Upper lobe of right lung (tissue), 1 donor: ENCODE measurements around the gene C18orf63. TPM values are rescaled to one million over a fixed set of nuclear protein-coding genes. Genes with fewer than 3 reads are reported as not detected.
"Not testable (repeated sequence)": the region's sequence is repeated elsewhere in the genome, so short reads cannot be mapped to it uniquely, and the experiment has no call there.

Source experiments
- ATAC-seq: fragments of 200-7000 bp; cut with Tn5 transposase; one replicate; pipeline ENCODE4 v1.9.1; 2020; ENCODE audit warnings: mild to moderate bottlenecking, moderate library complexity
- DNase-seq: peaks from one replicate; pipeline ENCODE4 v3.0.0-alpha.2; 2020
- H3K27ac ChIP-seq: fragments of 200-600 bp; one replicate; pipeline ENCODE4 v1.8.0; 2022
- H3K27me3 ChIP-seq: fragments of 200-600 bp; one replicate; pipeline ENCODE4 v1.8.0; 2022; ENCODE audit warnings: mild to moderate bottlenecking
- H3K36me3 ChIP-seq: fragments of 200-600 bp; one replicate; pipeline ENCODE4 v1.8.0; 2022
- H3K4me1 ChIP-seq: fragments of 200-600 bp; one replicate; pipeline ENCODE4 v1.8.0; 2022
- H3K4me3 ChIP-seq: fragments of 200-600 bp; one replicate; pipeline ENCODE4 v1.8.0; 2022; ENCODE audit warnings: mild to moderate bottlenecking
- H3K9me3 ChIP-seq: fragments of 200-600 bp; one replicate; pipeline ENCODE4 v1.8.0; 2022
- intact Hi-C: fragments of 100-400 bp; cut with DNase I; formaldehyde crosslinking; loops from one replicate; pipeline ENCODE4 v1.11.0; 2022
- total RNA-seq: library from RNA; stranded (reverse); fragmentation: NEBNext Ultra II Directional; extraction: Animal tissue kit (Norgen Biotek cat#: 25700); gene quantifications from one replicate; pipeline ENCODE4 v1.2.1, GENCODE V29; 2021
- TF ChIP-seq, protein P1 (sequence below): fragments of 200-600 bp; IDR thresholded peaks from one replicate; pipeline ENCODE4 v1.8.0; 2022; ENCODE audit warnings: antibody characterized with exemption
- donor health status: DM: no; HTN: yes; CAD: no; lungs with severe emphysema.

Gene C18orf63
- total RNA-seq, 1 donor from 2014 or later, result 0.17 TPM

DNA sequence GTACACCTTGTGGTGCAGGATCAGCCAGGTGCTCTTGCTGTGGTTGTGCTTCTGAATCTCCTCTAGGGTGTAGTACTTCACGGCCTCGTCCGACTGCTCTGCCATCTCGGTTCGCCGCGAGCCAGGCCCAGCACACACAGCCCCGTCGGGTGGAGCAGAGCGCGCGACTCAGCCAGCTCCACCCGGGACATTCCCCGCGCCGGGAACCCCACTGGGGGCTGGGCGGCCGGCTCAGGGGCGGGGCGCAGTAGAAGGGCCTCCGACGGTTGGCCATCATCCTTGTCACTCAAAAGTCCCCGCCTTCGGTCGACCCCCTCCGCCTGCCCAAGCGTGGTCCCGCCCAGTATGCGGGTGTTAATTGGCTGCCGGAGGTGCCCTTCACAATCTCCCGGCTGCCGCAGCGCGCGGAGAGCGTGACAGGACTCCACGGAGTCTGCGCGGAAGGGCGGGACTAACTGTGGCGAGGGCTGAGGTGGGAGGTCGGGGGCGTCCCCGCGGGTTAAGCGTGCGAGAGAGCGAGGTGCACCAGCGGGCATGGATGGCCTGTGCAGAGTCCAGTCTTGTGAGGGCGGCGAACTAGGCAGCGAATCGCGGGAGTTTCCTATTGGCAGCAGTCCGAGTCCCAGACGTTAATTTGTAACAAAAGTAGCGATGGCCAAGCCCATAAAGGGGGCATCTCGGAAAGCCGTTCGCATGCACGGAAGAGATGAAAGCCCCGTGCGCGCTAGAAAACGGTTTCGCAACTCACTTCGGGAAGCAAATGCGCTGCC, 23.7 kb upstream of the C18orf63 start, which contains the start of gene CYB5A:
CYB5A (minus strand) TSS at position 193 of the 770 bp plus-strand sequence; CDS start at position 105, 88 bp downstream.
- Histone ChIP-seq H3K27me3 (no peaks in the 10 kb centered on the region), H3K4me3 (peak within 1 kb of the TSS; percentile 89), H3K9me3 (no peaks in the 10 kb centered on the region), H3K27ac (peak within 1 kb of the TSS; percentile 85), H3K36me3 (no peaks in the 10 kb centered on the region), H3K4me1 (peaks cover 25% of the 10 kb centered on the region)
- peak; percentile 97 for ATAC-seq
- intact Hi-C loops, result no loop called here
- TF ChIP-seq, protein P1, sequence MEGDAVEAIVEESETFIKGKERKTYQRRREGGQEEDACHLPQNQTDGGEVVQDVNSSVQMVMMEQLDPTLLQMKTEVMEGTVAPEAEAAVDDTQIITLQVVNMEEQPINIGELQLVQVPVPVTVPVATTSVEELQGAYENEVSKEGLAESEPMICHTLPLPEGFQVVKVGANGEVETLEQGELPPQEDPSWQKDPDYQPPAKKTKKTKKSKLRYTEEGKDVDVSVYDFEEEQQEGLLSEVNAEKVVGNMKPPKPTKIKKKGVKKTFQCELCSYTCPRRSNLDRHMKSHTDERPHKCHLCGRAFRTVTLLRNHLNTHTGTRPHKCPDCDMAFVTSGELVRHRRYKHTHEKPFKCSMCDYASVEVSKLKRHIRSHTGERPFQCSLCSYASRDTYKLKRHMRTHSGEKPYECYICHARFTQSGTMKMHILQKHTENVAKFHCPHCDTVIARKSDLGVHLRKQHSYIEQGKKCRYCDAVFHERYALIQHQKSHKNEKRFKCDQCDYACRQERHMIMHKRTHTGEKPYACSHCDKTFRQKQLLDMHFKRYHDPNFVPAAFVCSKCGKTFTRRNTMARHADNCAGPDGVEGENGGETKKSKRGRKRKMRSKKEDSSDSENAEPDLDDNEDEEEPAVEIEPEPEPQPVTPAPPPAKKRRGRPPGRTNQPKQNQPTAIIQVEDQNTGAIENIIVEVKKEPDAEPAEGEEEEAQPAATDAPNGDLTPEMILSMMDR, result no peak
- peak; percentile 99 for DNase-seq

DNA sequence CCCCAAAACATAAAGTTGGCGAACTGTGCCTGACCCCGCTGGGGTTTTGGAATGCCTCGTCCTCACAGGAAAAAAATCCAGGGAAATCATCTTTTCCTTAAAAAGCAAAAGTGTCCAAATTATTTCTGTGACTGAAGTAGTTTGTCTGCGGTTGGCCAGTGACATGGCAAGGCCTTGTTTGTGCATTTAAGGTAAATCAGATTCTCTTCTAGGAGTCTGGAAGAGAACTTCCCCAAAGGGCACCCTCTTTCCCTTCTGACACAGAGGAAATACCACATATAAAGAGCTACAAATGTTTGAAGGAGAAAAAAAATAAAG, 23.1 kb upstream of the C18orf63 start:
- H3K9me3 ChIP-seq, result no peaks in the 10 kb centered on the region
- no peaks in the 10 kb centered on the region for H3K27me3 ChIP-seq
- intact Hi-C loops, result no loop called here
- peaks cover 21% of the 10 kb centered on the region for H3K4me1 ChIP-seq
- no peaks in the 10 kb centered on the region for H3K36me3 ChIP-seq
- no peak for ATAC-seq
- TF ChIP-seq, protein P1, result no peak
- no peak for DNase-seq
- peak overlapping the region; percentile 73 for H3K27ac ChIP-seq
- H3K4me3 ChIP-seq, result peak overlapping the region; percentile 89

DNA sequence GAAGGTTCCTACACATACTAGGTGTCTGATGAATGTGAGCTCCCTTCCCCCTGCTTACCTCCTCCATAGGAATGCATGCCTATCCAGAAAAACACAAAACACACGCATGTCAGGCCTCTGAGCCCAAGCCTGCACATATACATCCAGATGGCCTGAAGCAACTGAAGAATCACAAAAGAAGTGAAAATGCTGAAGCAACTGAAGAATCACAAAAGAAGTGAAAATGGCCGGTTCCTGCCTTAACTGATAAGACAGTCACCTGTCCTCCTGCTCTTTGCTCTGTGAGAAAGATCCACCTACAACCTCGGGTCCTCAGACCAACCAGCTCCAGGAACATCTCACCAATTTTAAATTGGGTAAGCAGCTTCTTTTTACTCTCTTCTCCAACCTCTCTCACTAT, 22.7 kb upstream of the C18orf63 start:
- H3K27me3 ChIP-seq, H3K36me3 ChIP-seq, ATAC-seq, DNase-seq, intact Hi-C loops, H3K4me3 ChIP-seq, H3K9me3 ChIP-seq: not testable (repeated sequence)
- H3K27ac ChIP-seq, result peak overlapping the region; percentile 73
- H3K4me1 ChIP-seq, result peaks cover 21% of the 10 kb centered on the region

DNA sequence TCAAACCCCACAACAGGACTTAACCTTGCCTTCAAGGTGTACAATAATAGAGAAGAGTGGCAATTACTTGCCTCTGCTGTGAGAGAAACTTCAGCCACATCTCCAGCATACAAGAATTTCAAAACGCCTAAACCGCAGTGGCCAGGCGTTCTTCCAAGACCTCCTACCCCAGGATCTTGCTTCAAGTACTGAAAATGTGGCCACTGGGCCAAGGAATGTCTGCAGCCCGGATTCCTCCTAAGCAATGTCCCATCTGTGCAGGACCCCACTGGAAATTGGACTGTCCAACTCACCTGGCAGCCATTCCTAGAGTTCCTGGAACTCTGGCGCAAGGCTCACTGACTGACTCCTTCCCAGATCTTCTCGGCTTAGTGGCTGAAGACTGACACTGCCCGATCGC, 21.1 kb upstream of the C18orf63 start:
- TF ChIP-seq, protein P1, result no peak
- intact Hi-C loops, result no loop called here
- no peak for ATAC-seq
- Histone ChIP-seq H3K9me3 (no peaks in the 10 kb centered on the region), H3K36me3 (no peaks in the 10 kb centered on the region), H3K4me1 (peaks cover 12% of the 10 kb centered on the region), H3K27me3 (no peaks in the 10 kb centered on the region), H3K4me3 (no peak overlapping the region), H3K27ac (no peak overlapping the region)
- no peak for DNase-seq

DNA sequence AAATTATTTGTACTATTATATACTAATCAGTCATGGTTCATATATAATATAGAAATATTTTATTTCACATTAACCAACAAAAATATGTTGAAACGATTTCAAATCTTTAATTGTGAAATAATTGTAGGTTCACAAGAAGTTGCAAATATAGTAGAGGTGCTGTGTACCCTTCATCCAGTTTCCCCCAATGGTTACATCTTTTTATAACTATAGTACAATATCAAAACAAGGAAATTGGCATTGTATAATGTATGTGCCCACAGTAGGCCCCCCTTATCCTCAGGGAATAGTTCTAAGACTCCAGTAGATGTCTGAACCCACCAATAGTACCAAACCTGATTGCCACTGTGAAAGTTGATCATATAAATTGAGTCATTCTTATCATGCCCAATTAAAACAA, 16.5 kb upstream of the C18orf63 start:
- no peaks in the 10 kb centered on the region for H3K36me3 ChIP-seq
- no peak for ATAC-seq
- H3K9me3 ChIP-seq, result no peaks in the 10 kb centered on the region
- no peak overlapping the region for H3K27ac ChIP-seq
- H3K27me3 ChIP-seq, result no peaks in the 10 kb centered on the region
- H3K4me1 ChIP-seq, result no peaks in the 10 kb centered on the region
- no peak overlapping the region for H3K4me3 ChIP-seq
- intact Hi-C loops, result no loop called here
- DNase-seq, result no peak
- TF ChIP-seq, protein P1, result no peak

DNA sequence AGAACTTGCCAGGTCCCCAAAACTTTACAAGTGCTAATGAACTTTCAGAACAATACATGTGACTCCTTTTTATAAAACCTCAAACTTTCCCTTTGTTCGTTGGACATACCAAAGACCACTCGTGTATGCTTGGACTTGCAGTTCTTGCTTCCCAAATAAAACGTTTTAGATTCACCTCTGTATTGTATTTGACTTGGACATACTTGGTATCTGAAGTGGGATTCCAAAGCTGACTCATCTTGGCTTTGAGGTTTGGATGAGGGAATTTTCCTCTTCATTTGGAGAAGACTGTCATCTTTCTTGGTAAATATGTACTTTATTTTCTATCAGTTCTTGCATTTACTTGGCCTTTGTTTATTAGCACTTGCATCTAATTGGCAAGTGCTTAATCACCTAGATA, 15.9 kb upstream of the C18orf63 start:
- H3K9me3 ChIP-seq, result no peaks in the 10 kb centered on the region
- no peaks in the 10 kb centered on the region for H3K4me1 ChIP-seq
- no peak overlapping the region for H3K27ac ChIP-seq
- no peak for DNase-seq
- ATAC-seq, result no peak
- TF ChIP-seq, protein P1, result no peak
- no peaks in the 10 kb centered on the region for H3K36me3 ChIP-seq
- intact Hi-C loops, result no loop called here
- no peaks in the 10 kb centered on the region for H3K27me3 ChIP-seq
- H3K4me3 ChIP-seq, result no peak overlapping the region
